Choroid plexus epithelial cell (primary cell): Measurements from ENCODE around the gene TOX4.
A peak's percentile ranks its signal among the peaks of the same experiment; 100 is the strongest.

Experiments
- DNase-seq: peaks from one replicate; pipeline ENCODE4 v3.0.0-alpha.2; 2010; ENCODE audit warnings: low read depth
- H3K4me3 ChIP-seq: 2 replicates; pipeline ENCODE4 v1.5.1; 2011; ENCODE audit warnings: low read depth, mild to moderate bottlenecking, control low read depth, low read length, moderate library complexity
- CTCF ChIP-seq: conservative IDR thresholded peaks from 2 replicates; pipeline ENCODE4 v1.5.1; 2011; ENCODE audit warnings: low read depth, mild to moderate bottlenecking, control low read depth, inconsistent platforms, low read length, moderate library complexity

TOX4 gene

GRCh38 chr14:21476523-21476924, 471 bp upstream of the TOX4 start:
- no peak for TF ChIP-seq CTCF
- H3K4me3 ChIP-seq: peak overlapping the region; percentile 78
- DNase-seq: peak; percentile 70

GRCh38 chr14:21486640-21487087, 9.7 kb downstream of the TOX4 start:
- no peak for TF ChIP-seq CTCF
- no peak overlapping the region for H3K4me3 ChIP-seq
- peak; percentile 91 for DNase-seq

GRCh38 chr14:21494902-21495762, 18.1 kb downstream of the TOX4 start:
- no peak for TF ChIP-seq CTCF
- DNase-seq: peak; percentile 86
- no peak overlapping the region for H3K4me3 ChIP-seq

- TF ChIP-seq CTCF: no peak
- peak; percentile 91 for DNase-seq
- no peak overlapping the region for H3K4me3 ChIP-seq
Measured at GRCh38 chr14:21496453-21496852, 19.5 kb downstream of the TOX4 start.

GRCh38 chr14:21498540-21499526, 21.8 kb downstream of the TOX4 start:
- no peak overlapping the region for H3K4me3 ChIP-seq
- peak; percentile 61 for TF ChIP-seq CTCF
- DNase-seq: peak; percentile 82

- no peak for TF ChIP-seq CTCF
- no peak overlapping the region for H3K4me3 ChIP-seq
- no peak for DNase-seq
Measured at GRCh38 chr14:21501568-21501967, 24.6 kb downstream of the TOX4 start.
